Stimulated activated CD4-positive, alpha-beta T cell treated with anti-CD3 and anti-CD28 coated beads, Interleukin-4, amount 100 ng/mL, for 1 hour (primary cell): ENCODE results near the gene MALT1.
A peak's percentile ranks its signal among the peaks of the same experiment; 100 is the strongest.
"Not testable (repeated sequence)": the region's sequence is repeated elsewhere in the genome, so short reads cannot be mapped to it uniquely, and the experiment has no call there.

Experiments
- DNase-seq: peaks from one replicate; pipeline ENCODE4 v3.0.0-alpha.2; 2020

The MALT1 gene

DNA sequence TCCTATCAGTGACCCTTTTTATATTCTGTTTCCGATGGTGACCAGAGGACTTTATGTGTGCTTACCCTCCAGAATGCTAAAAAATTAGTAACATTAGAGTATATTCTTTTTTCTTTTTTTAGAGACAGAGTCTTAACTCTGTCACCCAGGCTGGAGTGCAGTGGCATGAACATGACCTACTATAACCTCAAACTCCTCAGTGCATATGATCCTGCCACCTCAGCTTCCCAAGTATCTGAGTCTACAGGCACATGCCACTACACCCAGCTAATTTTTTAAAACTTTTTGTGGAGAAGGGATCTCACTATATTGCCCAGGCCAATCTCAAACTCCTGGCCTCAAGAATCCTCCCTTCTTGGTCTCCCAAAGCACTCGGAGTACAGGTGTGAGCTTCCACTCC is 74.6 kb downstream of the MALT1 start:
- no peak for DNase-seq

DNA sequence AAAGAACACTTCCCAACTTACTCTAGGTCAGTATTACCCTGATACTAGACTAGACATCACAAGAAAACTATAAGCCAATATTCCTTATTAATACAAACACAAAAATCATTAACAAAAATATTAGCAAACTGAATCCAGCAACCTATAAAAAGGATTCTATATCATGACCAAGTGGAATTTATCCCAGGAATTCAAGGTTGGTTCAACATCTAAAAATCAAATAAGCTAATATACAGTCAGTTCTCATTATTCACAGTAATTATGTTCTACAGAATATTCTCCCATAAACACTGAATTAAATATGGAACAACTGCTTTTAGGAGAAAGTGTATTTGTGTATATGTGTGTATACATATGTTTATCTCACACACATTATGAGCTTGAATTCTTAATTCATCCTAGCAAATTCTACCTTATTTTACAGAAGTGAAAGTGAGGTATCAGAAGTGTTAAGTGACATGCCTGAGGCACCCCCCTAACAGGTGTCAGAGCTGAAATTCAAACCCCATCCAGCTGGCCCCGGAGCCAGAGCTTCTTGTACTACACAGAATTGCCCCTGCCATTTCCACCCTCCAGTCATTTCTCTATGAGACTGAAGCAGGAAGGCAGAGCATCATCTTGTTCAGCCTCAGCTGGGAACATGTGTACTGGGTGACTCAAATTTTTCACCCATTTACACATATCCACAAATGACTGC is 77.8 kb downstream of the MALT1 start:
- no peak for DNase-seq

DNA sequence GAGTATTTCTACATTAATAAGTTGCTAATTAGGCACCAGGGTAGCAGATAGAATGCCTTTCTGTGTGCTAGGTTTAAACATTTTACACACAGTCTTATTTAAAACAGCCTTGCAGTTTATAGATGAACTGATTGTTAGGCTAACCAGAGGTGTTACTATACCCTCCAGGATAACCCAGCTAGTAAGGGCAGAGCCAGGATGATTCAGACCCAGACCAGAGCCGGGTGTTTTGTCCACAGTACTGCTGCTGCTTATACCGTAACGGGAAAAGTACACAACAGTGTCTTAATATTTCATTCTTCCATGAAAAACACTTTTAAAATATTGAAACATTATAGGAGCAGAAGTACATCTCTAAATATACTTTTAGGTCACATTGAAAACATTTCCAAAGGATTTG is 82.7 kb downstream of the MALT1 start:
- DNase-seq: no peak

DNA sequence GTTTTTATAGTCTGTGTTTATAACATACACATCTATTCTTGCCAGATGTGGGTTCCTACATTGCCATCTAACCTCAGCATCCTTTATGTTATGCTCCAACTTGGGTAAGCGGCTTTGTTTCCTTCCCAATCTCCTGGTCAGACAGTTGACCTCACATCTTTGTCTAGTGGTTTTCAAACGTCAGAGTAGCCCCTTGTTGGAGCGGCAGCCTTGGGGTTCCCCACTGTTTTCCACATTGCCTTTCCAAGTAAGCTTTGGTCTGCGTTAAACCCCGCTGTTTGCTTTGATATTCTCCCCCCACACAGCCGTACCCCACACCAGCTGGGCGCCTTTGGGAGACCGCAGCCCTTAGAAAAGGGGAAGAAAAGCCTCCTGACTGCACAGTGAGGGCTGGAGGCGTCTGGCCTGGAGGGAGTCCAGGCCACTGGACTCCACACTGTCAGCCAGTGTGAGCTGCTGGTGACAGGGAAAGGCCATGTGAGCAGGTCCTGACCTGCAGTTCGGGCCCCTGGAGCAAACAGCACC is 83.3 kb downstream of the MALT1 start:
- DNase-seq: no peak

DNA sequence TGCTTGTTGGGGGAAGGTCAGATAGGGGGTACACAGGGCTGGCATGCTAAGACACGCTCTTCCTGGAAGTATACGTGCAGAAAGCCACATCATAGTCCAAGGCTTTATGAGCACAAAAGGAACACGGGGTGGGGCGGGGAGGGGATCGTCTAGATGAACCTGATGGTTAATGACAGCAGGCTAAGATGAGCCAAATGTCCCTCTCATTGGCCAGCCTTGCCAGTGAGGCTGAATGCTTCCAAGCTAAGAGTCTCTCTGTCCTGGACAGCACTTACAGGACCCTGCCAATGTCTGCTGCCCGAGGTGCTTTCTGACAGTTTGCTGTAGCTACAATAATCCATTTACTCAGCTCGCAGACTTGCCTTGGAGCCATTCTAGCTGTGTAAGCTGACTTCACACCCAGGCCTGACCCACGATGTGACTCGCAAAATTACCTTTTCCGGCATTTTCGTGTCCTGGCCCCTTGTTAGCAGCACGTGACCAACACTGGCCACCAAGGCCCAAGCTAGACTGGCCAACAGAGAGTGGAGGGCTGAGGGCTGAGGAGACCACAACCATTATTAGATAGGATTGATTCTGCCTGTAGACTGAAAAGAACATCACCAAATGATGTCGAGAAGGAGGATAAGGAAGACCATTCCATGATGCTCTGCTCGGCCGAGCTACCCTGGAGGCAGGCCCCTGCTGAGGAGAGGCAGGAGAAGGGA is 84.2 kb downstream of the MALT1 start:
- DNase-seq: no peak

DNA sequence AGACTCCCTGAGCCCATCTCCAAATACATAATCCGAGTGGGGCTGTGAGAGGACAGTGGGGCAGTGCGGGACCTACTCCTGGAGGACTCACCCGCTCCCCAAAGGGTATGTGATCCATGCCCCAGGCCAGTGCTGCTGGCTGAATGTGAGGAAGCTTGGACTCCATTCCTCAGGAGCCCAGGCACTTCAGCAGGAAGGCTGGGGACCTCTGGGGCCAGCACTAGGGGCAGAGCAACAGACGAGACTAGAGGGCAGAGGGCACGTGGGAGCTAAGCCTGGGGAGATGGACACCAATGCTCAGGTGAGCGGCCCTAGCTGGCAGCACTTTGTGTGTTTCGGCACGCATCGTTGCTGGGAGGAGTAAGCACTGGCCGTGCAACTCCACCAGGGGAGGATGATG is 84.9 kb downstream of the MALT1 start:
- DNase-seq: no peak

DNA sequence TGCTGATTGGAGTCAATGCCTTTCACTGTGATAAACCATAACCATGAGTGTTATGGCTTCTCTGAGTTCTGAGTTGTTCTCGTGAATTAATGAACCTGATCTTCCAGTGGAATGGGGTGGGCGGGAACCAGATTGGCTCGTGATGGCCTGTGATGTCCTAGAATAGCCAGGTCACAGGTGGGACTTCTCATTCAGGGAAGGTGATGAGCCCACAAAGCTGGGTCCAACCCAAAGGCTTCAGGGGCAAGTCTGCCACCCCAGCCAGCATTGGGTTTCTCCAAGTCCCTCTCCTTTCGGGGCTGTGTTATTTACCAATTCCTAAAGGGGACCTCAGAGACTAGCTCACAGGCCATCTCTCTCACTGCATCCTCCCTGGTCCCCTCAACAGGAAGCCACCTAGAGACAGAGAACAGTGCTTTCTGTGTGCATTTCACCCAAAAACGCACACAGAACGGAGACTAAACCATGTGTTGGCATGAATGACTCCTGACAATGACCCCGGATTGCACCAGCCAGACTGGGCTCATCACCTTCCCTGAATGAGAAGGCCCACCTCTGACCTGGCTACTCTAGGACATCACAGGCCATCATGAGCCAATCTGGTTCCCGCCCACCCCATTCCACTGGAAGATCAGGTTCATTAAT is 85.5 kb downstream of the MALT1 start:
- DNase-seq: no peak

DNA sequence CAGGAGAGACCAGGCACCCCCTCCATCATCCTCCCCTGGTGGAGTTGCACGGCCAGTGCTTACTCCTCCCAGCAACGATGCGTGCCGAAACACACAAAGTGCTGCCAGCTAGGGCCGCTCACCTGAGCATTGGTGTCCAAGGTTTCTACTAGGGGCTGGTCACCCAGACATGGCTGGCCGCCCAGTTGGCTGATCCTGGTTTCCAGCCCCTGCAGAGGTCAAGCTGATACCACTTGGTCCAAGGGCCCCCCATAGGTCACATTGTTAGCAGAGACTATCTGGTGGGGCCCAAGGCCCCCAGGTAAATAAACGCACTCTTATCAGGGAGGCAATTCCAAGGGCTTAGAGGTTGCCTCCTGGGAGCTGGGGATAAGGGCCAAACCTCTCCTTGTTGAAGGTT is 86.1 kb downstream of the MALT1 start:
- not testable (repeated sequence) for DNase-seq

DNA sequence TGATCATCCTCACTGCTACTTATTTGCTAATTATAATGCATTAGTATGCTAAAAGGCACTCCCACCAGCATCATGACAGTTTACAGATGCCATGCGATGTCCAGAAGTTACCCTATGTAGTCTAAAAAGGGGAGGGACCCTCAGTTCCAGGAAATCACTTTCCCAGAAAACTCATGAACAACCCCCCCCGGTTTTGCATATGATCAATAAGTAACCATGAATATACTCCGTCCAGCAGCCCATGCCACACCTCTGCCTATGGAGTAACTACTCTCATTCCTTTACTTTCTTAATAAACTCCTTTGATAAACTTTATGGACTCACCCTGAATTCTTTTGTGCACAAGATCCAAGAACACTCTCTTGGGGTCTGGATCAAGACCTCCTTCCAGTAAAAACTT is 86.8 kb downstream of the MALT1 start:
- DNase-seq: no peak

DNA sequence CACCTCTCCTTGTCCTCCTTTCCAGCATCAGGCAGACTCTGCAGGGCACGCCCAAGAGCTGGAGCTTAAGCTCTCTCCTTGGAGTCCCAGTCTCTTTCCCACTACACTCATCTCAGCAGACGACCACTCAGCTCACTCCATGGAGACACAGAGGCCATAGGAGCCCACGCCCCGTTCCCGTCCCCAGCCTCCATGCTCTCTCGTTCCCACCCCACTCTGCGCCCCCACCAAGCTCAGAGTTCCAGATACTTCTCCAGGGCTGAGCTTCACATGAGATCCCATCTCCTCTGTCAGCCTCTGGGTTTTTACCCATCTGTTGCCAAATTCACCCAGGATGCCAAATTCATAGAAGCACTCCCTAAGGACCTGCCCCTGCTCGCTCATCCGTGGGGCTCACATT is 87.3 kb downstream of the MALT1 start:
- DNase-seq: no peak

DNA sequence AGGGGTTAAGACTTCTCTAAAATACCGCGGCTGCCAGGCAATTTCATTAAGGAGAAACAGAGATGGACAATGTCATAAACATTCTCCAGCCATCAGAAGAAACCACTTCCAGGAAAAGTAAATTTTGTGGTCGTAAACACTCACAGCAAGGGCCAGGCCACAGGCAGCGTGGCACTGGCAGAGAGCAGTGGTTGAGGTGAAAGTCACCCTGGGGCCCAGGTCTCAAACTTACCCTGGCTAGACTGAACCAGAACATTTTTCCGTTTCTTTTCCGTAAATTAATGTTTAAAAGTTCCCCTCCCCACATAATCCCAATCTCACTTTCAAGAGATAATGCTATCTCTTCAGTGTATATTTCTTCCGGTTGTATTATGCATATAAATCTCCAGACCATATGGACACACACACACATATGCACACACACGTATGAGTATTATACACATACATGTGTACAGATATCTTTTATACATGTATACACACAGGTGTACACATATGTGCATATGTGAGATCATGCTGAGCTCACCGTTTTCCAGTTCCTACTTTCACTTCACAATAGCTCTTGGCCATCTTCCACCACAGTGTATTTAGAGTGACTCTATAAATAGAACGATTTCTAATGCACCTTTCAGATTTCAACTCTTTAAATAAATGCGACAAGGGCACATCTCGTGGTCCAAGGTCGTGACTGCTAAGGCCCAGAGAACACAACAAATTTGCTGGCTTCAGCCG is 90.1 kb downstream of the MALT1 start:
- no peak for DNase-seq

DNA sequence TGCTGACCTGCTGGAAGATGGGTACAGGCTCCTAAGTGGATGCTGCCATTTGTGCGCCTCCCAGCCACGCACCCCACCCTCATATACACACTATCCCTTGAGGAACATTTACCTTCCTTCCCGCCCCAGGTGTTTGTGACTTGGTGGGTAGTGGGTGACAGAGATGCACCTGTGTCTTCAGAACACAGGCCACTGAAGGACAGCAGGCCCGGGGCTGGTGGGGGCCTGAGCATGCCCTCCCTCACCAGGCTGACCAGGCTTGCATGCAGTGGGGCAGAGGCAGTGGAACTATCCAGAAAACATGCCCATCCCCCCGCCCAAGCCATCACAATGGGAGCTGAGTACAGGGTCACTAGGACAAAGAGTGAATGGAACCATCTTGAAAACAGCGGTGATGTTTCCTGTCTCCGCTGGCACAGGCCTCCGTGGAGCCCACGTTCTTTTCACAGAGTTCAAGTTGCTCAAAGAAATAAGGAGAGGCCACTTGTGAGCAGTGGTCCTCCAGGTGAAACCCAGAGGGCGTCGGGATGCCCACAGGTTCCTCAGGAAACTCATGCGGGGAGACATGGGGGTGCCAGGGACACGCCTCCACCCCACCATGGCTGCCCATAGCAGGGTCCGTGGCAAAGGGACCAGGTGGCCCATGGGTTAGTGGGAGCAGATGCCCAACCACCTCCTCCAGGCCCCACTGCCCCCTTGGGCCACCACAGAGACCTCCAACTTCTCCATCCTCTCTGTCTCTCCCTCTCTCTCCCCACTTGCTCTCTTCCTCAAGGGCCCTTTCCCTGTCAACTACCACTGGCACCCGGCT is 90.9 kb downstream of the MALT1 start:
- no peak for DNase-seq

DNA sequence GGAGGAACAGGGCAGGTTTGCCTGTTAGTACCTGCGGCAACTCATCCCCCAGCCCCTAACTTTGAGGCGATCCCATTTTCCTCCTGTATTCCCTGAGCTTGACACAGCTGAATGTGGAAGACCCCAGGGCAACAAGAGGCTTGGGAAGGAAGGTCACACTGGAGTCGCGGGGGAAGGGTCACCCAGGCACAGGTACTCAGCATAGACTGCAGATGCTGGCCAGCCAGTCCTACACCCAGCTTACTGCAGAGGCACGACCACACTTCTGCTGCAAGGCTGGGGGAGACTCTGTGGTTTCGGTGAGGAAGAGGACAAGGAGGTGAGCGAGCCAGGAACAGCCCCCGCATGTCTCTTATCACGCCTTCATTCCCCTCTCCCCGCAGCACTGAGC is 91.5 kb downstream of the MALT1 start:
- no peak for DNase-seq

DNA sequence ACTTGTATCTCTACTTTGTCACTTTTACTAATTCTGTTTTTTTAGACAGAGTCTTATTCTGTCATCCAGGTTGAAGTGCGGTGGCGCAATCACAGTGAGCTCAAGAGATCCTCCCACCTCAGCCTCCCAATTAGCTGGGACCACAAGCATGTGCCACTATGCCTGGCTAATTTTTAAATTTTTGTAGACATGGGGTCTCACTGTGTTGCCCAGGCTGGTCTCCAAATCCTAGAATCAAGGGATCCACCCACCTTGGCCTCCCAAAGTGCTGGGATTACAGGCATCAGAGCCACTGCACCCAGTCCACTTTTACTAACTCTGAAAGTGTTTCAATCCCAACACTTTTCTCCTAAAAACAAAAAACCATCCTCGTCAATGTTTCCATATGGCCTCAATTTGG is 94.9 kb downstream of the MALT1 start:
- no peak for DNase-seq

DNA sequence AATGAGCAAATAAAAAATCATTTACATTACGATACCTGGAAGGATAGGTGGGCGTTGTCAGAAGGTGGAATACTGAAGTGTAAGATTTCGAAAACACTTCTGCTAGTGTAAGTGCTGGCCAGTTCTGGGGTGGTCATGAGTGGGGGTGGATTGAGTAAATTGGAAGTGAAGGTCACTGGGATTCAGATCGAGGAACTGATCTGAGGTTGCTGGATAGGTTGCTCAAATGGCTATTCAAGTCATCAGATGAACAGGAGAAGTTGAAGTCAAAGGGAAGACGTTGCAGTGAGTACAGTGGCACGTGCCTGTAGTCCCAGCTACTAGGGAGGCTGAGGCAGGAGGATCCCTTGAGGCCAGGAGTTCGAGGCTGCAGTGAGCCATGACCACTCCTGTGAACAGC is 95.7 kb downstream of the MALT1 start:
- no peak for DNase-seq

DNA sequence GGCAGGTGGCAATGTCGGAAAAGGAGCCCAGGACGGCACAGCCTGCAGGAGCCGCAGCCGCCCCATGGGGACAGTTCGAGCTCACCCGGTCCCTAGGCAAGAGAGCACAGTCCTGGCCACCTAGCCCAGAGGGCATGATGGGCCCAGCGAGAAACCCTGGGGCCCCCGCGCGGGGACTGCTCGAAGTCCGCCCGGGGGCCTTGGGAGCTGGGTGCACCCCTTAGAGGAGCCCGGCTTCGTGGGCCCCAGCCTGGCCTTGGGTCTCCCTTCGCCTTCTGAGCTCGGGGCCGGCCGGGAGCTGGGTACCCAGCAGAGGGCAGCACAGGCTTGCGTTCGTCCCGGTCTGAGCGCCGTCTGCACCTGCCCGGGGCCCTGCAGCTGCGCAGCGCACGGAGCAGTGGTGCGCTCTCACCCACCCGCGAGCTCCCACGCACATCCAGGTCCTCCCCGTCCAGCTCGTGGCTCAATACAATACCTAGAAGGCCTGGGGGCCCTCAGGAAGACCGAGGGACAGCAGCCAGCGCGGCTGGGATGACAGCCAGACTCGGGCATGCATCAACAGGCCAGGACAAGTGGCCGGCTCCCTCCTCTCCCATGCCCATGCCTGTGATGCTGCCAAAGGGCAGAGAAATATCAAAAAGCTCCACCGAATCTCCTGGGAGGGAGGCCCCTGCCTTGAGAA is 97.2 kb downstream of the MALT1 start:
- peak; percentile 75 for DNase-seq

DNA sequence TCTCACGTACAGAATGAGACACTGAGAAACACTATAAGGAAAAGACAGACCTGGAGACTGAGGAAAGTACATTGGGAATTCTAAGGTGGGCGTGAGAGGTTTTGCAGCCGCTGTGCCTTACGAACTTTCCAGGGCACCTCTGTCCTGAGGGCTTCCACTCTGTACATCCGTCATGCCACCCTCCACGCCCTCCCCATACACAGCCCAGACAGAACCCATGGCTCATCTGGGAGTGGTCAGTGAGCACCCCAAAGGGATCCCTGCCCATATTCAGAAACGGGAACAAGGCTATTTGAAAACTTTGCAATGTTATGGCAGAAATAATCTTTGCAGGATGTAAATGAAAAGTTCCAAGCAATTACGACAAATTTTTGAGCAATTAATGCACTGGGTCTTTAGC is 98.1 kb downstream of the MALT1 start:
- no peak for DNase-seq

DNA sequence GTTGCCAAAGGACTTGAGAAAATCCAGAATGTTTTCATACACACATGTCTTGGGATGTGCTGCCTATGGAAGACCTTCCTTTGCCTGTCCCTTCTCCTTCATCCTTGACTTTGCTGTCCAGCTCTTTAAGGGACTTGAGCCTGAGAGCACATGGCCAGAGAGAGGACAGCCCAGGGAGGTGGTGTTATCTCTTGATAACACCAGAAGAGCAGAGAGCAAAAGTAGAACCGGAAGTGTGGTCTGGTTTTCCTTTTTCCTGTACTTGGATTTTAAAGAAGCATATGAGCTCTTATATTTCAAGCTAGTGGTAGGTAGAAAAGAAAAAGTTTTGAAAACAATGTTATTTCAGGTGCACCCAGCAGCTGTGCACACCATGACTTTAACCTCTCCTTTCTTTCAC is 99.3 kb downstream of the MALT1 start:
- no peak for DNase-seq

DNA sequence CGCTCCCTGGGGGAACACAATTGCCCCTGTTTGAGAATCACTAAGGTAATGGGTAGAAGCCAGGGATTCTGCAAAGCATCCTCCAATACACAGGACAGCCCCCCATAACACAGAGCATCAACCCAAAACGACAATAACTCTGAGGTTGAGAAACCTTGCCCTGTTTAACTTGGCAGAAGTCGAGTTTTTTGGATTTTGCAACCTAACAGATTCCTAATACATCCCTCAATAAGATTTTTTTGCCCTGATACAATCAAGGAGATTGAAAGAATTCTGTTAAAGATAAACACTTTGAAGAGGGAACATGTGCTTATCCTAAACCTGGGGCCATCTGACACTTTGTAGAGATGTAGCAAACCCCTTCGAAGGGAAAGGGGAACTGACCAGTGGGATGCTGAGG is 100.9 kb downstream of the MALT1 start:
- DNase-seq: no peak

DNA sequence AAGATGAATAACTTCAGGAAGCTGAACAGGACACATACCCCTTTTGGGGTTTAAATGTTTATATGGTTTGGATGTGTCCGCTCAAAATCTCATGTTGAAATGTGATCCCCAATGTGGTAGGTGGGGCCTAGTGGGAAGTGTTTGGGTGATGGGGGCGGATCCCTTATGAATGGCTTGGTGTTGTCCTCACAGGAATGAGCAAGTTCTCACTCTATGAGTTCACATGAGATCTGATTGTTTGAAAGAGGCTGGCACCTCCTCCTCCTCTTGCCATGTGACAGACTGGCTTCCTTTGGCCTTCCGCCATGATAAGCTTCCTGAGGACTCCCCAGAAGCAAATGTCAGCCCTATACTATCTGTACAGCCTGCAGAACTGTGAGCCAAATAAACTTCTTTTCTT is 104.8 kb downstream of the MALT1 start:
- DNase-seq: no peak

DNA sequence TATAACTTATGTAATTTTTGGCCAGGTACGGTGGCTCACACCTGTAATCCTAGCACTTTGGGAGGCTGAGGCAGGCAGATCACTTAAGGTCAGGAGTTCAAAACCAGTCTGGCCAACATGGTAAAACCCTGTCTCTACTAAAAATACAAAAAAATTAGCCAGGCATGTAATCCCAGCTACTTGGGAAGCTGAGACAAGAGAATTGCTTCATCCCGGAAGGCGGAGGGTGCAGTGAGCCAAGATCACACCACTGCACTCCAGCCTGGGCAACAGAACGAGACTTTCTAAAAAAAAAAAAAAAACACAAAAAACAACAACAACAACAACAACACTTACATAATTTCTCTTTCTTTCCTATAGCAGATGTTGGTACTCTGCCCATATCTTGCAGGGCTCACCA is 105.3 kb downstream of the MALT1 start:
- DNase-seq: not testable (repeated sequence)

DNA sequence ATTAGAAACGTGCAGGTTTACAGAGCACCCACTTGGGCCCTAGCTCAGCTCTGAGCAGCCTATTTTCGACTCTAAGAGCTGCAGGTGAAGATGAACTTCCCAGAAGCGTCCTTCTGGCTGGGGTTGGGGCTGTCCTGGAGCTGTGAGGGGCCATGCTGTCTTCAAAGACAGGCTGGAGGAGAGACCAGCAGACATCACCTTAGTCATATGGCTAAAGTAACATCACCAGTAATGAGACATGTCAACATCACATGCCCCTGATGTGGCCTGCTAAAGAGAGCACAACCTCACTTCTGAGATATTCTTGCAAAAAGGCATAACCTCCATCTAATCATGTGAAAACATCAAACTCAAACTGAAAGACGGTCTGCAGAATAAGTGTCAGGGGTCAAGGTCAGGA is 106.2 kb downstream of the MALT1 start:
- DNase-seq: no peak
